DND-41 (cell line): ENCODE data around the gene UBE2K.

Source experiments
- ATAC-seq: fragments of 200-7000 bp; cut with Tn5 transposase; 3 replicates; pipeline ENCODE4 v1.9.1; 2021; ENCODE audit warnings: low read depth; ENCODE audit not compliant: insufficient read depth
- DNase-seq: peaks from one replicate; pipeline ENCODE4 v3.0.0-alpha.2; 2020
- H2AFZ ChIP-seq: 2 replicates; pipeline ENCODE4 v1.6.0; 2012; ENCODE audit warnings: low read depth, low read length
- H3K27ac ChIP-seq: 2 replicates; pipeline ENCODE4 v1.5.1; 2012; ENCODE audit warnings: low read length, inconsistent platforms
- H3K27me3 ChIP-seq: fragments of 200-600 bp; sonication (generic); 2 replicates; pipeline ENCODE4 v1.6.0; 2012; ENCODE audit warnings: low read length, mild to moderate bottlenecking, inconsistent platforms; ENCODE audit not compliant: insufficient read depth, poor library complexity
- H3K36me3 ChIP-seq: 2 replicates; pipeline ENCODE4 v1.5.1; 2012; ENCODE audit warnings: low read length, inconsistent platforms; ENCODE audit not compliant: insufficient read depth
- H3K4me1 ChIP-seq: 2 replicates; pipeline ENCODE4 v1.5.1; 2012; ENCODE audit warnings: mild to moderate bottlenecking, low read length; ENCODE audit not compliant: insufficient read depth
- H3K4me2 ChIP-seq: 2 replicates; pipeline ENCODE4 v1.6.0; 2012; ENCODE audit warnings: mild to moderate bottlenecking, moderate library complexity, low read length, inconsistent platforms; ENCODE audit not compliant: insufficient read depth
- H3K4me3 ChIP-seq, 2 experiments: fragments of 200-600 bp in 1 of 2; shearing (Covaris generic) in 1 of 2; 2 replicates each; pipeline ENCODE4 v1.5.1; 2012 to 2016; ENCODE audit warnings: inconsistent platforms in 2 of 2, low read length in 2 of 2, mild to moderate bottlenecking in 2 of 2, low read depth in 1 of 2, moderate library complexity in 1 of 2
- H3K79me2 ChIP-seq: 2 replicates; pipeline ENCODE4 v1.6.0; 2012; ENCODE audit warnings: low read length, inconsistent platforms; ENCODE audit not compliant: insufficient read depth
- H3K9ac ChIP-seq: 2 replicates; pipeline ENCODE4 v1.6.0; 2012; ENCODE audit warnings: low read depth, mild to moderate bottlenecking, inconsistent platforms, low read length, moderate library complexity
- H3K9me3 ChIP-seq: 2 replicates; pipeline ENCODE4 v1.5.1; 2012; ENCODE audit warnings: low read length, moderate library complexity, mild to moderate bottlenecking, inconsistent platforms; ENCODE audit not compliant: insufficient read depth, severe bottlenecking
- H4K20me1 ChIP-seq: 2 replicates; pipeline ENCODE4 v1.6.0; 2012; ENCODE audit warnings: low read length; ENCODE audit not compliant: insufficient read depth
- CTCF ChIP-seq: IDR thresholded peaks from 2 replicates; pipeline ENCODE4 v1.5.1; 2012; ENCODE audit warnings: borderline replicate concordance, low read length, moderate library complexity, mild to moderate bottlenecking; ENCODE audit not compliant: poor library complexity, severe bottlenecking; ENCODE audit errors: extremely low read depth
- EZH2 ChIP-seq: IDR thresholded peaks from 3 replicates; pipeline ENCODE4 v1.6.1; 2012; ENCODE audit warnings: borderline replicate concordance, low read depth, mild to moderate bottlenecking, moderate library complexity, low read length, inconsistent platforms; ENCODE audit not compliant: severe bottlenecking

UBE2K gene

GRCh38 chr4:39821951-39822350 lies 124.0 kb downstream of the UBE2K start:
- no peak for ATAC-seq
- TF ChIP-seq EZH2: no peak

GRCh38 chr4:39822662-39823061 lies 124.7 kb downstream of the UBE2K start:
- no peak overlapping the region for H3K27ac ChIP-seq
- H3K36me3 ChIP-seq: peaks cover 47% of the 10 kb centered on the region
- DNase-seq (no peak), ATAC-seq (no peak)
- H3K4me2 ChIP-seq: no peak overlapping the region
- no peaks in the 10 kb centered on the region for H3K4me1 ChIP-seq
- H3K4me3 ChIP-seq: no peak overlapping the region
- no peaks in the 10 kb centered on the region for H3K9me3 ChIP-seq
- no peaks in the 10 kb centered on the region for H3K79me2 ChIP-seq
- H2AFZ ChIP-seq: no peak overlapping the region
- TF ChIP-seq CTCF: no peak
- TF ChIP-seq EZH2: no peak
- no peaks in the 10 kb centered on the region for H3K27me3 ChIP-seq
- H4K20me1 ChIP-seq: no peaks in the 10 kb centered on the region; the same call in 1 of the 2 replicates
- no peak overlapping the region for H3K9ac ChIP-seq

More at GRCh38 chr4:39821951-39822350, 124.0 kb downstream of the UBE2K start:
- Histone ChIP-seq H3K79me2 (no peaks in the 10 kb centered on the region), H3K4me1 (no peaks in the 10 kb centered on the region), H4K20me1 (no peaks in the 10 kb centered on the region; the same call in 1 of the 2 replicates), H3K9me3 (no peaks in the 10 kb centered on the region), H3K9ac (no peak overlapping the region), H3K4me2 (no peak overlapping the region), H3K36me3 (peaks cover 40% of the 10 kb centered on the region), H2AFZ (no peak overlapping the region), H3K27ac (no peak overlapping the region), H3K4me3 (no peak overlapping the region), H3K27me3 (no peaks in the 10 kb centered on the region)
- no peak for DNase-seq

GRCh38 chr4:39823191-39823590 lies 125.3 kb downstream of the UBE2K start:
- H3K27me3 ChIP-seq: no peaks in the 10 kb centered on the region
- H3K27ac ChIP-seq: no peak overlapping the region
- H3K36me3 ChIP-seq: peaks cover 52% of the 10 kb centered on the region
- H3K4me2 ChIP-seq: no peak overlapping the region
- no peaks in the 10 kb centered on the region; the same call in 1 of the 2 replicates for H4K20me1 ChIP-seq
- H3K4me3 ChIP-seq: no peak overlapping the region
- no peaks in the 10 kb centered on the region for H3K79me2 ChIP-seq
- no peaks in the 10 kb centered on the region for H3K9me3 ChIP-seq
- TF ChIP-seq EZH2 (no peak), CTCF (no peak)
- H3K9ac ChIP-seq: no peak overlapping the region
- H3K4me1 ChIP-seq: no peaks in the 10 kb centered on the region
- ATAC-seq: no peak
- no peak for DNase-seq
- H2AFZ ChIP-seq: no peak overlapping the region

GRCh38 chr4:39825090-39825489 lies 127.2 kb downstream of the UBE2K start:
- H3K4me2 ChIP-seq: no peak overlapping the region
- H2AFZ ChIP-seq: no peak overlapping the region
- DNase-seq (no peak), ATAC-seq (no peak)
- peaks cover 68% of the 10 kb centered on the region for H3K36me3 ChIP-seq
- no peaks in the 10 kb centered on the region for H3K79me2 ChIP-seq
- H4K20me1 ChIP-seq: no peaks in the 10 kb centered on the region; the same call in 1 of the 2 replicates
- H3K27me3 ChIP-seq: no peaks in the 10 kb centered on the region
- no peak overlapping the region for H3K27ac ChIP-seq
- no peaks in the 10 kb centered on the region for H3K4me1 ChIP-seq
- H3K9ac ChIP-seq: no peak overlapping the region
- no peaks in the 10 kb centered on the region for H3K9me3 ChIP-seq
- H3K4me3 ChIP-seq: no peak overlapping the region
- TF ChIP-seq CTCF (no peak), EZH2 (no peak)
